Stimulated activated CD4-positive, alpha-beta T cell treated with anti-CD3 and anti-CD28 coated beads, TNF-alpha, amount 100 ng/mL, for 1 hour (primary cell): ENCODE results near the gene DNAH6.

Experiments used
- DNase-seq, 3 donors: peaks; one replicate each; pipeline ENCODE4 v3.0.0-alpha.2; 2020; ENCODE audit warnings: low read depth in 3 of 3, low spot score in 1 of 3

The DNAH6 gene

GRCh38 chr2:84793641-84794040 is 277.3 kb downstream of the DNAH6 start:
- no peak for DNase-seq

- no peak for DNase-seq
These were observed 280.5 kb downstream of the DNAH6 start for GRCh38 chr2:84796798-84797197.

DNA sequence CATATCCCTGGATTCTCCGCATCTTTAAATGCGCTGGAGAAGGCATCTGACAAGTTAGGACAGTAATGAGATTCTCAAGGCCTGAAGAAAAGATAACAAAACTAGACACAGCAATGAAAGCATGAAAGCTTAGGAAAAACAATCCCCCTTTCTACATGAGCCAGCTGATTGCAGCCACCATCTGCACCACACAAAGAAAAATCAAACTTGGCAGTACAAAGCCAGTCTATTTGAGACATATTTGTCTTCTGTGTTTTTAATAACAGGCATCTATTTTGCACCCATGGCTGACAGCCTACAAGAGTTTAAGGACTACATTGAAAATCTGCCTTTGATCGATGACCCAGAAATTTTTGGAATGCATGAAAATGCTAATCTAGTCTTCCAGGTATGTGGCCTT is 281.0 kb downstream of the DNAH6 start:
- no peak for DNase-seq

DNA sequence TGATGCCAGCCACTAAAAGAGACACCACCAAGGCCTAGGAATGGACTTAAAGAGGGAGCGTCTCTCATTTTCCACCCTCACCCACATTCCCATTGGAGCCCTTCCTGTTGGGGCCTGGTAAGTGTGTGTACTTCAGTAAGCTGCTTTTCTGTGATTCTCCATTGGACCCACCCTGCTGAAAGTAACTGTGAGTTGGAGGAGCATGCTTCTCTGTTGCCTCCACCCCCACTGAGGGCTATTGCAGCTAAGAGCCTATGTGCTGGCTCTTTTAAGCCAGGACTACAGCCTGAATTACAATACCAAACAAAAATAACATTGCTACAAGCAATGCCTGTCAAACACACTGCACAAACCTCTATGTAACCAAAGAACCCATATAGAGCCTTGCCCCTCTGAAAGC is 283.5 kb downstream of the DNAH6 start:
- DNase-seq, result no peak

DNA sequence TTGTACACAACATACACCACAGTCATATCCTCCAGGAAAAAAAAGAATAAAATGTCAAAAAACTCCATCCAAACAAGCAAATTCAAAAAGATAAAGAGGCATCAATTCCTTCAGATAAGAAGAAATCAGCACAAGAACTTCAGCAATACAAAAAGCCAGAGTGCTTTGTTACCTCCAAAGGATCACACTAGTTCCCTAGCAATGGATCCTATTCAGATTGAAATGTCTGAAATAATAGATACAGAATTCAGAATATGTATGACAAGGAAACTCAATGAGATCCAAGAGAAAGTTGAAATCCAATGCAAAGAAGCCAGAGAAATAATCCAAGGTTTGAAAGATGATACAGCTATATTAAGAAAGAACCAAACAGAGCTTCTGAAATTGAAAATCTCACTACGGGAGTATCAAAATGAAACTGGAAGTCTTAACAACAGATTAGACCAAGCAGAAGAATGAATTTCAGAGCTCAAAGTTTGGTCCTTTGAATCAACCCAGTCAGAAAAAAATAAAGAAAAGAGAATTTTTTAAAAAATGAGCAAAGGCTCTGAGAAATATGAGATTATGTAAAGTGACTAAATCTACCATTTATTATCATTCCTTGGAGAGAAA is 284.0 kb downstream of the DNAH6 start:
- DNase-seq, result no peak

GRCh38 chr2:84801811-84802210 is 285.5 kb downstream of the DNAH6 start:
- no peak for DNase-seq

GRCh38 chr2:84805250-84805958 is 289.1 kb downstream of the DNAH6 start:
- no peak for DNase-seq

- no peak for DNase-seq
These were observed 290.8 kb downstream of the DNAH6 start for GRCh38 chr2:84807063-84807485.

- DNase-seq, result no peak
These were observed 292.0 kb downstream of the DNAH6 start for GRCh38 chr2:84808279-84808678.

- no peak for DNase-seq
These were observed 295.6 kb downstream of the DNAH6 start for GRCh38 chr2:84811839-84812431.

- no peak for DNase-seq
These were observed 298.8 kb downstream of the DNAH6 start for GRCh38 chr2:84815146-84815545.

GRCh38 chr2:84816426-84817026 is 300.2 kb downstream of the DNAH6 start:
- DNase-seq, result no peak

- DNase-seq, result no peak
These were observed 300.9 kb downstream of the DNAH6 start for GRCh38 chr2:84817239-84817655.

GRCh38 chr2:84821806-84822205 is 305.5 kb downstream of the DNAH6 start:
- DNase-seq, result no peak

- DNase-seq, result no peak
These were observed 306.9 kb downstream of the DNAH6 start for GRCh38 chr2:84823229-84823628.

DNA sequence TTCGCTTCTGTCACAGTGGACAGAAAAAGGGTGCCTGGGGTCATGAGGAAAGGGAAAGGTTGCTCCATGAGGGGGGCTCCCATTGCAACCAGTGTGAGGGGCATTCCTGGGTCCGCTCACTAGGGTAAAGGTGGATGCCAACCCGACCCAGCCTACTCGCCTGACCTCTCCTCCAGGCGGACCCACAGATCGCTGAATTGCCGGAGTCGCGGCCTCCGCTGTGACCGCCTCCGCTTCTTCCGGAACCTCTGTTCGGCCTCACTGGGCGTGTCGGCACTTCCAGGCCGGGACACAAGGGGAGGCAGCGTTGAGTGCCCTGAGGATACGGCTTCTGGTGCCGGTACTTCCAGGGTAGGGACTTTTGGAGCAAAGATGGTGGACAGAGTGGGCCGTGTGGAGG is 307.5 kb downstream of the DNAH6 start:
- DNase-seq, result no peak

DNA sequence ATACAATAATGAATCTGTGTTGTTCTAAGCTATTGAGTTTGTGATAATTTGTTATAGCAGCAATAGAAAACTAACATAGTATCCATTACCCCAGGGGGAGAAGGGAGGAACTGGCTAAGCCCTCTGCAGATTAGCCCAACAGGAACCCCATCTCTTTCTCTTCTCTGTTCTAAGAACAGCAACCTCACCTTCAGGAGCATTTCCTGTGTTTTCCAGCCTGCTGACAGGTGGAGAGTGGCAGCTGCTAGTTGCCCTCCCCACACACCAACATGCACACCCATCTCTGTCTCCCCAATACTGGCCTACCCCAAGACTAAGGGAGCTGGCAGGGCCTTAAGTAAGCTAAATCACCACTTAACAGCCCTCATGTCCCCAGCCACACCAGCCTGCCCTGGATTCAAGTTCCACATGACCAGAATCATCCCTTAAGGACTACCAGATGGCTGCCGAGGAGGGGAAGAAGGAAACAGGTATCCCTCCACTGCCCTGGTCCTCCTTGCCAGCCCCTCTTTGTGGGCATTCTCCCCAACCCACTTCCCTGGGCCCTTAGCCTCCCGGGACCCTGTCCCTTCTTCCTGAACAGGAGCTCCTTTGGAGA is 311.8 kb downstream of the DNAH6 start:
- DNase-seq, result no peak

- no peak for DNase-seq
These were observed 313.4 kb downstream of the DNAH6 start for GRCh38 chr2:84829693-84830092.

- DNase-seq, result no peak
These were observed 313.8 kb downstream of the DNAH6 start for GRCh38 chr2:84830095-84830494.

DNA sequence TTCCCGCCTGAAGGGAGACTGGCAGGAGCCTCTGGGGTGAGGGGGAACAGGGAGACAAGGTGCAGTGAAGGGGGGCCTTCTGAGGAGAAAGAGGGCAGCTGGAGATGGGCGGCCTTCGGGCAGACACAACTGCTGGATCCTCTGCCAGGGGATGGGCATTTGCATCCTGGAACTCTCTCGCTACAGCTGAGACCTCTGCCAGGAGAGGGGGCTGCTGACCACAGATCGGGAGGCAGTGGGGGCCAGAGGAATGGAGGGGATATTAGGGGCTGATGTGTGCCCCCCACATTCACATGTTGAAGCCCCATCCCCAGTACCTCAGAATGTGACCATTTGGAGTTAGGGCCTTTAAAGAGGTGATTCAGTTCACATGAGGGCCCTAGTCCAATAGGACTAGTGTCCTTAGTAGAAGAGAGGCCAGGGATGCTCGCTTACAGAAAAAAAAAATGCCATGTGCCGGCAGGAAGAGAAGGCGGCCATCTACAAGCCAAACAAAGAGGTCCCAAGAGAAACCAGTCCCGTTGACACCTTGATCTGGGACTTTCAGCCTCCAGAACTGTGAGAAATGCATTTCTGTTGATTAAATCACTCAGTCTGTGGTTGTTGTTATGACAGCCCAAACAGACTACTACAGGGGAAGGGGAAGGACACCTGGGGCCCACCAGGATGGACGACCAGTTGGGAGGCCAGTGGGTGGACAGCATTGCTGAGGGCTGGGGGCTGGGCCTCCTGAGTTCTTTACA is 314.6 kb downstream of the DNAH6 start:
- no peak for DNase-seq
